ENCODE measurements around the gene NHS. TPM values are rescaled to one million over a fixed set of nuclear protein-coding genes. Genes with fewer than 3 reads are reported as not detected.

The NHS gene
- total RNA-seq, 1 donor from 2014 or later = 3.5 TPM

Small RNA genes within 50 kb of the gene (small RNA-seq; reads per million reads assigned to genes)
- gene MIR4768 (ENCODE audit: low replicate concordance) (not detected), gene RF01210 (ENCODE audit: low replicate concordance) (not detected)
